Loucy (cell line): Measurements from ENCODE around the gene SH3RF3.

Experiments used
- H2AFZ ChIP-seq: fragments of 200-600 bp; sonication (generic); 2 replicates; pipeline ENCODE4 v1.6.0; 2016; ENCODE audit warnings: antibody characterized with exemption, mild to moderate bottlenecking, low read length, moderate library complexity
- H3F3A ChIP-seq: fragments of 200-600 bp; 2 replicates; pipeline ENCODE4 v1.6.0; 2016; ENCODE audit warnings: antibody characterized with exemption, low read depth, mild to moderate bottlenecking
- H3K27me3 ChIP-seq: fragments of 200-600 bp; sonication (generic); 2 replicates; pipeline ENCODE4 v1.6.1; 2014; ENCODE audit warnings: low read length, mild to moderate bottlenecking; ENCODE audit not compliant: insufficient read depth, poor library complexity, severe bottlenecking
- H3K36me3 ChIP-seq: fragments of 200-600 bp; sonication (generic); 2 replicates; pipeline ENCODE4 v1.6.1; 2016; ENCODE audit warnings: low read length; ENCODE audit not compliant: insufficient read depth
- H3K4me1 ChIP-seq: fragments of 200-600 bp; sonication (generic); 2 replicates; pipeline ENCODE4 v1.5.1; 2014; ENCODE audit warnings: low read length, mild to moderate bottlenecking; ENCODE audit not compliant: insufficient read depth, poor library complexity, severe bottlenecking
- H3K4me2 ChIP-seq: fragments of 200-600 bp; sonication (generic); 2 replicates; pipeline ENCODE4 v1.6.0; 2014; ENCODE audit warnings: antibody characterized with exemption, low read length, low read depth, mild to moderate bottlenecking; ENCODE audit not compliant: poor library complexity, severe bottlenecking
- H3K4me3 ChIP-seq: fragments of 200-600 bp; sonication (generic); 2 replicates; pipeline ENCODE4 v1.5.1; 2014; ENCODE audit warnings: low read length, mild to moderate bottlenecking, mixed read lengths; ENCODE audit not compliant: poor library complexity, severe bottlenecking
- H3K79me2 ChIP-seq: fragments of 200-600 bp; sonication (generic); 2 replicates; pipeline ENCODE4 v1.6.1; 2014; ENCODE audit warnings: low read length; ENCODE audit not compliant: insufficient read depth
- H3K9ac ChIP-seq: fragments of 200-600 bp; sonication (generic); 2 replicates; pipeline ENCODE4 v1.6.0; 2014; ENCODE audit warnings: mild to moderate bottlenecking, low read depth, low read length, moderate library complexity; ENCODE audit not compliant: poor library complexity, severe bottlenecking
- H3K9me2 ChIP-seq: fragments of 200-600 bp; sonication (generic); replicated peaks from 2 replicates; pipeline ENCODE4 v1.6.1; 2016; ENCODE audit warnings: low read depth, low read length, mixed read lengths
- H3K9me3 ChIP-seq: fragments of 200-600 bp; sonication (generic); 2 replicates; pipeline ENCODE4 v1.6.1; 2014; ENCODE audit warnings: mild to moderate bottlenecking, antibody characterized with exemption, low read length, low read depth; ENCODE audit not compliant: insufficient read depth
- H4K20me1 ChIP-seq: fragments of 200-600 bp; sonication (generic); 2 replicates; pipeline ENCODE4 v1.6.0; 2014; ENCODE audit warnings: antibody characterized with exemption, low read length, mild to moderate bottlenecking; ENCODE audit not compliant: insufficient read depth, poor library complexity, severe bottlenecking
- CTCF ChIP-seq: fragments of 200-600 bp; sonication (generic); conservative IDR thresholded peaks from 2 replicates; pipeline ENCODE4 v1.5.1; 2014; ENCODE audit warnings: mild to moderate bottlenecking, antibody characterized with exemption, low read length
- EZH2phosphoT487 ChIP-seq: fragments of 200-600 bp; IDR thresholded peaks from 2 replicates; pipeline ENCODE4 v1.6.1; 2018; ENCODE audit warnings: antibody characterized with exemption, mild to moderate bottlenecking, moderate library complexity, borderline replicate concordance

The SH3RF3 gene

GRCh38 chr2:109318949-109319342 is 189.9 kb downstream of the SH3RF3 start:
- H3K9ac ChIP-seq = no peak overlapping the region
- no peak overlapping the region for H3K4me2 ChIP-seq
- H3K4me3 ChIP-seq = no peak overlapping the region
- no peak overlapping the region for H2AFZ ChIP-seq
- no peak for TF ChIP-seq EZH2phosphoT487
- TF ChIP-seq CTCF = no peak
- H3K27me3 ChIP-seq = no peaks in the 10 kb centered on the region
- H3K9me2 ChIP-seq = no peaks in the 10 kb centered on the region
- H3K9me3 ChIP-seq = no peaks in the 10 kb centered on the region
- no peaks in the 10 kb centered on the region for H3F3A ChIP-seq
- H4K20me1 ChIP-seq = no peaks in the 10 kb centered on the region
- H3K4me1 ChIP-seq = peaks cover 25% of the 10 kb centered on the region
- H3K36me3 ChIP-seq = no peaks in the 10 kb centered on the region
- 0 out of 2 replicates have a peak, but pooled peaks cover 7% of the 10 kb centered on the region for H3K79me2 ChIP-seq

- H3K9me2 ChIP-seq = no peaks in the 10 kb centered on the region
- no peaks in the 10 kb centered on the region for H3K9me3 ChIP-seq
- no peaks in the 10 kb centered on the region for H3K27me3 ChIP-seq
- H3K4me2 ChIP-seq = no peak overlapping the region
- peaks cover 30% of the 10 kb centered on the region for H3K4me1 ChIP-seq
- no peak overlapping the region for H3K9ac ChIP-seq
- no peak for TF ChIP-seq EZH2phosphoT487
- no peak for TF ChIP-seq CTCF
- no peaks in the 10 kb centered on the region for H4K20me1 ChIP-seq
- H2AFZ ChIP-seq = no peak overlapping the region
- no peaks in the 10 kb centered on the region for H3K36me3 ChIP-seq
- H3K79me2 ChIP-seq = peaks cover 4% of the 10 kb centered on the region; the same call in 1 of the 2 replicates
- H3F3A ChIP-seq = no peaks in the 10 kb centered on the region
- no peak overlapping the region for H3K4me3 ChIP-seq
These were observed 191.4 kb downstream of the SH3RF3 start for GRCh38 chr2:109320195-109320922.

GRCh38 chr2:109321570-109321969 is 192.6 kb downstream of the SH3RF3 start:
- Histone ChIP-seq H3K27me3 (no peaks in the 10 kb centered on the region), H3K9me2 (no peaks in the 10 kb centered on the region), H3K79me2 (peaks cover 7% of the 10 kb centered on the region), H4K20me1 (no peaks in the 10 kb centered on the region), H3K9me3 (no peaks in the 10 kb centered on the region), H3K36me3 (no peaks in the 10 kb centered on the region), H3K4me3 (no peak overlapping the region), H2AFZ (no peak overlapping the region), H3K4me1 (peaks cover 25% of the 10 kb centered on the region), H3K9ac (no peak overlapping the region), H3F3A (no peaks in the 10 kb centered on the region), H3K4me2 (no peak overlapping the region)
- no peak for TF ChIP-seq CTCF
- TF ChIP-seq EZH2phosphoT487 = no peak
